GM20000 (cell line): ENCODE data around the gene ZNF691.
A peak's percentile ranks its signal among the peaks of the same experiment; 100 is the strongest.
"Not testable (repeated sequence)": the region's sequence is repeated elsewhere in the genome, so short reads cannot be mapped to it uniquely, and the experiment has no call there.

ENCODE experiments used
- DNase-seq: peaks from one replicate; pipeline ENCODE4 v3.0.0; 2012; ENCODE audit warnings: low spot score
- TF ChIP-seq, protein P1 (sequence below): IDR thresholded peaks from 2 replicates; pipeline ENCODE4 v1.5.1; 2012; ENCODE audit warnings: mild to moderate bottlenecking, control low read depth; ENCODE audit errors: extremely low read depth, missing control alignments

ZNF691 gene

DNA sequence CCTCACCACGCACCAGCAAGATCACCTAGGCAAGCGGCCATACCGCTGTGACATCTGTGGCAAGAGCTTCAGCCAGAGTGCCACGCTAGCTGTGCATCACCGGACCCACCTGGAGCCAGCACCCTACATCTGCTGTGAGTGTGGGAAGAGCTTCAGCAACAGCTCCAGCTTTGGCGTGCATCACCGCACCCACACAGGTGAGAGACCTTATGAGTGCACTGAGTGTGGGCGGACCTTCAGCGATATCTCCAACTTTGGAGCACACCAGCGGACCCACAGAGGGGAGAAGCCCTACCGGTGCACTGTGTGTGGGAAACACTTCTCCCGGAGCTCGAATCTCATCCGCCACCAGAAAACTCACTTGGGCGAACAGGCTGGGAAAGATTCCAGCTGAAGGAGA lies 5.0 kb downstream of the ZNF691 start:
- DNase-seq, result no peak
- TF ChIP-seq, protein P1, sequence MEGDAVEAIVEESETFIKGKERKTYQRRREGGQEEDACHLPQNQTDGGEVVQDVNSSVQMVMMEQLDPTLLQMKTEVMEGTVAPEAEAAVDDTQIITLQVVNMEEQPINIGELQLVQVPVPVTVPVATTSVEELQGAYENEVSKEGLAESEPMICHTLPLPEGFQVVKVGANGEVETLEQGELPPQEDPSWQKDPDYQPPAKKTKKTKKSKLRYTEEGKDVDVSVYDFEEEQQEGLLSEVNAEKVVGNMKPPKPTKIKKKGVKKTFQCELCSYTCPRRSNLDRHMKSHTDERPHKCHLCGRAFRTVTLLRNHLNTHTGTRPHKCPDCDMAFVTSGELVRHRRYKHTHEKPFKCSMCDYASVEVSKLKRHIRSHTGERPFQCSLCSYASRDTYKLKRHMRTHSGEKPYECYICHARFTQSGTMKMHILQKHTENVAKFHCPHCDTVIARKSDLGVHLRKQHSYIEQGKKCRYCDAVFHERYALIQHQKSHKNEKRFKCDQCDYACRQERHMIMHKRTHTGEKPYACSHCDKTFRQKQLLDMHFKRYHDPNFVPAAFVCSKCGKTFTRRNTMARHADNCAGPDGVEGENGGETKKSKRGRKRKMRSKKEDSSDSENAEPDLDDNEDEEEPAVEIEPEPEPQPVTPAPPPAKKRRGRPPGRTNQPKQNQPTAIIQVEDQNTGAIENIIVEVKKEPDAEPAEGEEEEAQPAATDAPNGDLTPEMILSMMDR, result no peak

DNA sequence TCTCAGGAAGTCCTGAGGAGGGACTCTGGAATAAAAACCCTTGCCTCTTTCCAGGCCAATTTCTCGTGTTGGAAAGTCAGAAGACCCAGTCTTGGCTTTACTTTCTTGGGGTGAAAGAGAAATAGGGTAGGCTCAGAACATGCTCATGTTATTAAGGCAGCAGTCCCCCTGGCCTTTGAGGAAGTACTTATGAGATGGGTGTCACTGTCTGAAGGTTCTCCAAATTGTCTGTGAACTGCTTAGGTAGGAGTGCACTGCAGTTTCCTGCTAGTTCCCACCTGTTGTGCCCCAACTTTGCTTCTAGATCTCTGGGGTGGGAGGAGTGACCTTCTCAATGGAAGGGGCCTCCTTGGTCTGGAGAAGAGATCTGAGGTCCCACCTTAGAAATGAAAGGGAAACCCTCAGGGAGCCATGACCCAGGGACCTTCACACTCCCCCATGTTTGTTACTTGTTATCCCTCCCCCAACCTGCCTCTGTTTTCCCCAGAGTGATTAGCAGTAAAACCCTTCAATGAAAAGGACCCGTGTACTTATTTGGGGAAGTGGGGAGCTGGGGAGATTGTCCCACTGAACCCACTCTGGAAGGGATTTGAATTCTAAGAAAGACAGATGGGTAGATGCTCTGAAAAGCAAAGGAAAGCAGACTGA lies 5.7 kb downstream of the ZNF691 start:
- no peak for DNase-seq
- TF ChIP-seq, protein P1, result no peak

DNA sequence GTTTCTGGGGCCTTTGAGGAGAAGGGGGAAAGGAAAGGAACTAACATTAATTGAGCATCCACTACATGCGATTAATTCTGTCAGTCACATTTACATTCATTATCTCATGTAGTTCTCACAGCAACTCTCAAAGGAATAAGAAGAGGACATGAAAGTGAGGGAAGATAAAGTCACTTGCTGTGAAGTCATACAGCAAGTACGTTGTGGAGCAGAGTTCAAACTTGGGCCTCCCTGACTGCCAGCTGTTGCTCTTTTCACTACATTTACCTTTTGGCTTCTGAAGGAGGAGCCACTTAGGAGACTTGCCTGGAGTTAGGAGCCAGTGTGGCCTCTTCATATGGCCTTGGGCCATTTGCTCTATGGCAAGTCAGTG lies 6.2 kb downstream of the ZNF691 start:
- TF ChIP-seq, protein P1, result no peak
- DNase-seq, result peak; percentile 21

GRCh38 chr1:42853116-42853884 lies 6.9 kb downstream of the ZNF691 start:
- TF ChIP-seq, protein P1, result no peak
- no peak for DNase-seq

- not testable (repeated sequence) for DNase-seq
Observed at GRCh38 chr1:42856554-42856953, 10.1 kb downstream of the ZNF691 start.

GRCh38 chr1:42859366-42859765 lies 13.0 kb downstream of the ZNF691 start:
- not testable (repeated sequence) for DNase-seq

- TF ChIP-seq, protein P1, result no peak
- DNase-seq, result no peak
Observed at GRCh38 chr1:42860339-42861013, 14.1 kb downstream of the ZNF691 start.

DNA sequence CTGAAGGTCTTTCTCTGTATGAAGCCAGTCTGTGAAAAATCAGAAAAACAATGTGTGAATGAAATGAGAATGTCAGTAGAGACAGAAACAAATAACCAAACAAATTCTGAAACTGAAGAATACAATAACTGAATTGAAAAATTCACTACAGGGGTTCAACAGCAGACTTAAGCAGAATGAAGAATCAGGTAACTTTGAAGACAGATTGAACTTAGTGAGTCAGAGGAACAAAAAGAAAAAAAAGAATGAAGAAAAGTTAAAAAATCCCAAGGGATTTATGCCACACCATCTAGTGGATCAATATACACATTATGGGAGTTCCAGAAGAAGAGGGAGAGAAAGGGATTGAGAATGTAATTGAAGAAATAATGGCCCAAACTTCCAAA lies 14.6 kb downstream of the ZNF691 start:
- TF ChIP-seq, protein P1, result no peak
- DNase-seq, result no peak
